ENCODE data around the gene ROPN1.

ROPN1 gene

DNA sequence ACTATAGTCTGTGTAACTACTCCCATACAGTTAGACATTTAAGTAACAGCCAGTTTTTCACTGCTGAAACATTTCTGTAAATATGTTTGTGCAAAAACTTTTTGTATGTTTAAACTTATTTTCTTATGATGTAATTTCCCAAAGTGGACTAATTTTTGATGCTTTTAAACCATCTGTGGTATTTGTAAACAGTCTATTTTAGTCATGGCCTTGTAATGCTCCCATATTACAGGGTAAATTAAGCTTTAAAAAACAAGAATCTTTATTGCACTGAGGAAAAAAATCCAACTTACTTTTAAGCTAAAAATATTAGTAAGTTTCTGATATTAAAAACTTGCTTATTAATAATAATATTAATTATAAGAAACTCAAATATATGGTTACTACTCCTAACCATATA is 44.4 kb downstream of the ROPN1 start:
- no peak for DNase-seq

DNA sequence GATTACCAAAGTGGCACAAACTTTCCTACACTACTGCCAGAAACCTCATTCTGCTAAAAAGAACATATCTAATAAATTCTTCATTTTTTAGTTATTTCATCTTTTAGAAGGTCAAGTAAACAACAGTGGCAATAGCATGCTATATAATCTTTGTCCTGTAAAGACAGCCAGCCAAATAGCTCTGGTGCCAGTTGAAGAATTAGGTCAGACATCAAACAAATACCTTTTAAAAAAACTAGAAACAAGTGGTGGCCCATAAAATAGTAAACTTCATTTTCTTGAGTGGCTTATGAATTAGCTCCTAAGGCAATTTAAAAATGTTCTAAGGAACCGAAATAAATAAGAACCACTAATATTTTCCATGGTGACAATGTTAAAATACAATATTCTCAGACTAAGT is 50.4 kb downstream of the ROPN1 start:
- DNase-seq, result no peak

DNA sequence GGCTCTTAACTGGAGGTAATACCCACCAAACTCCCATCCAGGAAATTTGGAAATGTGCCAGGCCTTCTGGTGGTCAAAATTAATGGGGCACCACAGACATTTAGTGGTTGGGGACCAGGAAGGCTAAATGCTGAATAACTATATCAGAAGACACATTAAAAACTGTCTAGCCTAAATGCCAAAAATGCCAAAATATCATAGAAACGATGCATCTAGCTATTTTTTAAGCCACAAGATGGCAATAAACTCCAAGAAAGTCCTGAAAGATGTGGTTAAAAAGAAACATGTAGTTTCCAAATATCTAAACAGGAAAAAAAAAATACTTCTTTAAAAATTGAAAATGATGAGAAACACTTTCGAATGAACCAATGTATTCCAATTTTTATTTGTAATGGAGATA is 50.8 kb downstream of the ROPN1 start:
- DNase-seq, result no peak

DNA sequence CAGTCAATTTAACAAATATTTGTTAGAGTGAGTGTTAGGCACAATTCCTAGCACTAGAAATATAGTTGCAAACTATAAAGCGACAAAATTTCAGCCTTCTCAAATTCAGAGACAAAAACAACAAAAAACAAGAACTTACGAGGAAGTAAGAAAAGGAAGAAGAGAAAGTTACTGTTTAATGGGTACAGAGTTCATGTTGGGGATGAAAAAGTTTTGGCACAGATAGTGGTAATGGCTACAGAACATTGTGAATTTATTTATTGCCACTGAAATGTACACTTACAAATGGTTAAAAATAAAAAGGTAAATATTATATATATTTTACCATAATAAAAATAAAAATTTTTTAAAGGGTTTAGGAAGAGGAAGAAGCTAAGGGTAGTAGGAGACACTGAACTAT is 52.2 kb downstream of the ROPN1 start:
- no peak for DNase-seq

DNA sequence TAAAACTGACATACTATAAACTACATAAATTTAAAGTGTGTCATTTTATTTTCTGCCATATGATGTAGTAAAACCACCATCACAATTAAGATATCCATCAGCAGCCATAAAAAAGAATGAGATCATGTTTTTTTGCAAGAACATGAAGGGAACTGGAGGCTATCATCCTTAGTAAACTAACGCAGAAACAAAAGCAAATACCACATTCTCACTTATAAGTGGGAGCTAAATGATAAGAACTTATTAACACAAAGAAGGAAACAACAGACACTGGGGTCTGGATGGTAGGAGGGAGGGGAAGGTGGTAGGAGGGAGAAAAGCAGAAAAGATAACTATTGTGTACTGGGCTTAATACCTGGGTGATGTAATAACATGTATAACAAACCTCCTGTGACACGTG is 55.5 kb downstream of the ROPN1 start:
- no peak for DNase-seq

DNA sequence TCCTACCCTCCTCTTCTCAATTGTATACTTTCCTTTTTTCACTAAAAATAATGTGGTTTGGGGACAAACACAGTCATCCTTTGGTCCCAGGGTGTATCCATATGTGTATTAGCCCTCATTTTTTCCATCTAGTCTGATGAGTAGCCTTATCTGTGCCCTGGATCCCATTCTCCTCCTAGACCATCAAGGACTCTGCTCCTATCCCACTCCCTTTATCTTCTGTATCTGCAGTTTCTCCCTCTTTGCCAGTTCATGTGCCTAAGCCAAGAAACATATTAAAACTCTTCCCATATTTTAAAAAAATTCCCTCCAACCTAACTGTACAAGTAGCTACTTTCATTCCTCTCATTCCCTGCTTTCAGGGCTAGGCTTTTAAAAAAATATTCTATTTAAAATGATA is 56.1 kb downstream of the ROPN1 start:
- DNase-seq, result no peak

DNA sequence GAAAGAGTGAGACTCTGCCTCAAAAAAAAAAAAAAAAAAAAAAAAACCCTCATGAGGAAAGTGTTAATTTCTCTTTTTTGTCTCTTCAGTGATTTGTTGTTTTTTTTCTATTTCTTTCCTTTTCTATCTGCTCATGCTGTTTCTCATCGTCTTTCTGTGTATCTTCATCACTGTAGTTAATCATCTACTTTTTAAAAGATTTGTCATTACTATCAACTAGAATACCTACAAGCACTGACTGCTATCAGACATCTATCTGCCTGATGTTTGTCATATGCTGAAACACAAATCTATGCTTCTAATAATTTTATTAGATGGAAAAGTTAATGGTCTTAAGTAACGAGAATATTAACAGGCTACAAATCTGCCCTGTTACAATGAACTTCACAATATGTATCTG is 57.7 kb downstream of the ROPN1 start:
- DNase-seq, result no peak

DNA sequence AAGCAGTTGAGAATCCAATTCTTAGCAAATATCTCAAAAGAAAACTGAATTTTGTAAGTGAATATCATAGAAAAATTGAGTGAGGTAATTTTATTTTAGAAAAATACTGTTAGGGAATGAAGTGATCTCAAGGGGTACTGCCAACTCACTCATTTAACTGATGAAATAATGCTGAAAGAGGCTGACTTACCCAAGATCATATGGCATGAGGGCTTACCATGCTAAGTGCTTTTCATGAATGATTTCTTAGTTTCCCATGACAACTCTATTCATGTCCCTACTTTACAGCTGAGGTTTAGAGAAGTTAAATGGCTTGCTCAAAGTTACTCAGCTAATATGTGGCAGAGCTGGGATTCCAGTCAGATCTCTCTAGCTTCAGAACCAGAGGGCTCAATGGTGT is 61.5 kb downstream of the ROPN1 start:
- no peak for DNase-seq

DNA sequence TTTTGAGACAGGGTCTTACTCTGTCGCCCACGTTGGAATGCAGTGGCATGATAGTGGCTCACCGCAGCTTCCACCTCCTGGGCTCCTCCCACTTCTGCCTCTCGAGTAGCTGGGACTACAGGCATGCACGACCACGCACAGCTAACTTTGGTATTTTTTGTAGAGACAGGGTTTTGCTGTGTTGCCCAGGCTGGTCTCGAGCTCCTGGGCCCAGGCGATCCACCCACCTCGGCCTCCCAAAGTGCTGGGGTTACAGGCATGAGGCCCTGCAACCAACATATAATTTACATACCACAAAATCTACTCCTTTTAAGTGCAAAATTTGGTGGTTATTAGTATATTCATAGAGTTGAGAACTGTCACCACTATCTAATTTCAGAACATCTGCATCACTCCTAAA is 62.6 kb downstream of the ROPN1 start:
- no peak for DNase-seq

DNA sequence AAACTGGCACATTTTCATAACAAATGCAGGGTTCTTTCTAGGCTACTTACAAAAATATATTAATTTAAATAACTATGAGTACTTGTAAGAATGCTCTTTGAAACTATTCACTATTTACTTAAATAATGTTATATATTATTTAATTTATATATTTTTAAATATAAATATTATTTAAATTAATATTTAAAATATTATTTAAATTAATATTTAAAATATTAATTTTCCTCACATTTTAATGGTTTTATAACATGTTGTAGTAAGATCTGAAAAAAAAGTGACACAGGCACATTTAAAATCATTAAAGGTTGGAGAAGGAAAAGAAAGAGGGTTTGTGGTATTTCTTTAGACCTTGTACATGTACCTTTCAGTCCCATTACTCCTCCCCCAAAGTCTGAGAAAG is 65.5 kb downstream of the ROPN1 start:
- DNase-seq, result no peak

DNA sequence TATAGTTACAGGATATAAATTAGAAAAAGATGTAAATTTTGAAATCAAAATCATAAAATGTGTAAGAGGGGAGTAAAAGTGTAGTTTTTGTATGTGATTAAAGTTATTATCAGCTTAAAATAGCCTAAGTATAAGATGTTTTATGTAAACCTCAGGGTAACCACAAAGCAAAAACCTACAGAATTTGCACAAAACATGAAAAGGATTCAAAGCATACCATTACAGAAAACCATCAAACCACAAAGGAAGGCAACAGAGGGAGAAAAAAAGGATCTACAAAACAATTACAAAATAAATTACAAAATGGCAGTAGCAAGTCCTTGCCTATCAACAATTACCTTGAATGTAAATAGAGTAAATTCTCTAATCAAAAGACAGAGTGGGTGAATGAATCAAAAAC is 71.1 kb downstream of the ROPN1 start:
- DNase-seq, result peak in 1 of 5 experiments; percentile 3

DNA sequence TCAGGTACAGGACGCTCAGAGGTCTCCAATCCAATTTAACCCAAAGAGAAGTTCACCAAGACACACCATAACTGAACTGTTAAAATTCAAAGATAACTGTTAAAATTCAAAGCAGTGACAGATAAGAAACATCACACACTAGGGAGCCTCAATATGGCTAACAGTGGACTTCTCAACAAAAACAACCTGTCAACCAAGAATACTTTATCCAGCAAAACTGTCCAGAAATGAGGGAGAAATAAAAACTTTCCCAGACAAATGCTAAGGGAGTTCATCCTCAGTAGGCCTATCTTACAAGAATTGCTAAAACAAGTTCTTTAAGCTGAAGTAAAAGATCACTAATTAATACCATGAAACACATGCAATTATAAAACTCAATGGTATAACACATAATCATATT is 71.5 kb downstream of the ROPN1 start:
- no peak for DNase-seq

DNA sequence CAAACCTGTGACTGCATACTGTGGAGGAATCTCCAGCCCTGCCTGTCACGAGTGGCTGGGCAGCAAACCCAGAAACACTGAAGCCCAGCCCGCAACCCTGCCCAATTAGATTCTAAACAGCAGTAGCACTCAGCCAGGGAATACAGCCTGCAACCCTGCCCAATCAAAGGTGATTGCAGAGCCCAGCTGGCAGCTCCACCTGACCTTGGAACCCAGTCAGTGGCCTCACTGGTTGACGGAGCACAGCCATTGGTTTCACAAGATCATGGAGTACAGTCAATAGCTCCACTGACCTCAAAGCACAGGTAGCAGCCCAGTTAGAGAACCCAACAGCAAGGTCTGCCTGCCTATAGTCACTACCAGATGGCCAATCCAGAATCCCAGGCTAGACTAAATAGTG is 72.6 kb downstream of the ROPN1 start:
- no peak for DNase-seq

All from T-helper 2 cell (primary cell).